Measurements from ENCODE around the gene FRYL. TPM values are rescaled to one million over a fixed set of nuclear protein-coding genes. Genes with fewer than 3 reads are reported as not detected.

The FRYL gene
- total and polyA plus RNA-seq, 12 donors = 16.5 to 64.4 (median 41.1) TPM

DNA sequence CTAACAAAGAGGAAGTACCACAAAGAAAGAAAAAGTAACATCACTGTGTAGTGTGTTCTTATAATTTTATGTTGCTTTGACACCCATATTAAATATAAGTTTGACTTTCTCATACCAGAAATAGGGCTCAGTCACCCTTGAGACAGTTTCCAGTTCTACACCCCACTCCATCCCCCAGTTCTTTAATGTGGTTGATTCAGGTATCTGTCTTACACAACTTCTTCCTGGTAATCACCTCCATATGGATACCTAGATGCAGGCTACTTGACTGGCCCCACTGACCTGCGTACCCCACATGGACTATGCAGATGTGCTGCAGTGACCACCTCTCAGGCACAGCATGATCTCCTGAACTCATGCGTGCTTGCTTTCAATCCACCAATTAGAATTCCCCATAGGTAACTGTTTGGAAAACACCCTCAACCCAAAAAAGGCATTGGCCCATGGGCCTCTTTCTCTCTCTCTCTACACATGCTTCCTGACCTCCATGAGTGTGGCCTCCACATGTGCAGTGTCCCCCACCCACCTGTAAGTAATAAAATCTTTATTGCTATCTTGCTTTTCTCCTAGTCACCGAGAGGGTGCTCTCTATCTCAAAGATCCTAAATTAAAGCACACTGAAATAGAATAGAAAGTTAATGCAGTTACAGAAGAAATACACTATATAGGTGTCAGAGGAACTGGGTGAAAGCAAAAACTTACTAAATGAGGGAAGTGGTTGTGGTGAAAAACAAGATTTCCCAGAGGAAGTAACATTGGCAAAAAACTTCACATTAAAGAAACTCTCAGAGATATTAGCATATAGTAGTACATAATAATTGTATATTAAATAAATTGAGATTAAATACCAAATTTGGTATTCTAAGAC lies 191.6 kb downstream of the FRYL start:
- H3K4me1 ChIP-seq (replicated peaks in 1 of 2) = no peaks in the 10 kb centered on the region
- intact Hi-C loops (cut with DNase I) = loop anchor here (10.0 kb wide), 3 partner anchors 86 to 246 kb away; partner anchors contain the start of gene OCIAD1 (in 1 of the 2)
- H3K27me3 ChIP-seq = no peaks in the 10 kb centered on the region
- peaks cover 0 to 7% of the 10 kb centered on the region in 2 donors for H3K36me3 ChIP-seq (replicated peaks in 1 of 2)
- WGBS, 4 donors = 60 to 74% (median 71%) methylated on average over 3 of the region's 3 CpGs
- H3K9me3 ChIP-seq (replicated peaks in 1 of 3) = no peaks in the 10 kb centered on the region
- TF ChIP-seq POLR2A (IDR thresholded peaks at IDR 0.05) = no peak
- H3K27ac ChIP-seq = no peak overlapping the region
- H3K4me3 ChIP-seq = no peak overlapping the region
- DNase-seq = no peak

DNA sequence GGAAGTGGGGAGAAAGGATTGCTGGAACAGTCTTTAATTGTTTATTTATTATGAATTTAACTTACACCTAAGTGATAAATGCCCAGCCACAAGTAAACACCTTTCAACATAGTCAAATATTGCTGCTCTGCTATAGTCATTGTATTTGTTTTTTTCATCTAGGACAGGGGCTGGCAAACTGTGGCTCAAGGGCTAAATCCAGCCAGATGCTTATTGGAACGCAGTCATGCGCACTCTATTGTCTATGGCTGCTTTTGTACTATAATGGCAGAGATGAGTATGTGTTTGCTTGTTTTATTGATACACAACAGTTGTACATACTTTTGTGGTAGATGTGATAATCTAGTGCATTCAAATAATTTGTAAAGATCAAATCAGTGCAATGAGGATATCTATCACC lies 194.7 kb downstream of the FRYL start:
- Histone ChIP-seq H3K4me1 (replicated peaks in 1 of 2) (no peaks in the 10 kb centered on the region), H3K9me3 (replicated peaks in 1 of 3) (no peaks in the 10 kb centered on the region), H3K27ac (no peak overlapping the region), H3K4me3 (no peak overlapping the region), H3K27me3 (no peaks in the 10 kb centered on the region), H3K36me3 (replicated peaks in 1 of 2) (peaks cover 0 to 7% of the 10 kb centered on the region in 2 donors)
- intact Hi-C loops (cut with DNase I) = loop anchor here (10.0 kb wide), 3 partner anchors 89 to 249 kb away; partner anchors contain the start of gene OCIAD1 (in 1 of the 2)
- no peak for TF ChIP-seq CTCF (IDR thresholded peaks at IDR 0.05)
- no peak for TF ChIP-seq POLR2A (IDR thresholded peaks at IDR 0.05)
- 91 to 100% (median 98%) methylated on average over 2 of the region's 2 CpGs for WGBS, 4 donors
- DNase-seq = no peak

DNA sequence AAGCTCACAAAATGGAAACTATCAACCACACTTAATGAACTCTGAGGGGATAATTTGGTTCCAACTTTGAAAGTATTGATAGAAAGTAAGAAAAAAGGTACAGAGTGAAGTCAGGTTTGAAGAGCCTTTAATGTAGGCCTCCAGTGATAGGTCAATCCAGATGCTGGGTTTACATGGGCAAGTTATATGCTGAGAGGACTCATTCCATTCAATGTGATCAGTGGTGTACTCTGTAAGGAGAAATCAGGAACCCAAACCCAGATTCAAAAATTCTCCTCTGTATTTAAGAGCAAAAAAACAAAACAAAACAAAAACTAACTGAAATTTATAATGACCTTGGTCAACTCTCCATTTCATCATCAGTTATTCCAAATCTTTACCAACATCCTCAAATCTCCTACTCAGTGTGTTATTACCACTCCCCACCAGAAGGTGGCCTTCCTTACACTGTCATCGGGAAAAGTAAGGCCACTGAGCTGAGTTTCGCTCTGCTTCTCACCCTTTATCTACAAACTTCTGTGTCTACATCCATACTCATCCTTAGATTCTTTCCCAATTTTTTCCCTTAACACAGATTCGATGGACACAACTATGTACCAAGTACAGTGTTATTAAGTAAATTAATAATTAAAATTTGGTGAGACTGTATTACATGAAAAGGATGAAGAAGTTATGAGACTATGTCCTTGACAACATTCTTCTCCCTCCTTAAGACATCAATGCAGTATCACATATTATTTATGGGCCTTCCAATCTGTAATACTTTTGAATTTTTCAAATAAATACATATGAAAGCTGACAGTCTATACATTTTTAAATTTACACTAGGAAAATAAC lies 201.7 kb downstream of the FRYL start:
- whole genome bisulfite sequencing, 4 donors = 2 to 8% (median 5%) methylated on average over 3 of the region's 3 CpGs
- H3K27me3 ChIP-seq = no peaks in the 10 kb centered on the region
- TF ChIP-seq POLR2A (IDR thresholded peaks at IDR 0.05) (no peak), CTCF (IDR thresholded peaks at IDR 0.05) (peak; percentile 71 to 98 (median 93))
- DNase-seq = peak; percentile 71 to 87 (median 74)
- H3K4me3 ChIP-seq = no peak overlapping the region
- intact Hi-C loops (cut with DNase I) = loop anchor here (10.0 kb wide), 2 partner anchors 196 to 386 kb away; no protein-coding TSS in a partner anchor
- H3K9me3 ChIP-seq (replicated peaks in 1 of 3) = no peaks in the 10 kb centered on the region
- no peaks in the 10 kb centered on the region for H3K4me1 ChIP-seq (replicated peaks in 1 of 2)
- H3K27ac ChIP-seq = no peak overlapping the region
- peaks cover 0 to 16% of the 10 kb centered on the region in 2 donors for H3K36me3 ChIP-seq (replicated peaks in 1 of 2)

GRCh38 chr4:48575964-48576363 lies 204.1 kb downstream of the FRYL start:
- TF ChIP-seq CTCF (IDR thresholded peaks at IDR 0.05) (no peak), POLR2A (IDR thresholded peaks at IDR 0.05) (no peak)
- DNase-seq = no peak
- 90 to 94% (median 91%) methylated on average over 6 of the region's 6 CpGs for WGBS, 4 donors
- Histone ChIP-seq H3K9me3 (replicated peaks in 1 of 3) (no peaks in the 10 kb centered on the region), H3K27me3 (no peaks in the 10 kb centered on the region), H3K36me3 (replicated peaks in 1 of 2) (peaks cover 0 to 36% of the 10 kb centered on the region in 2 donors), H3K4me1 (replicated peaks in 1 of 2) (peaks cover 0 to 10% of the 10 kb centered on the region in 2 donors), H3K27ac (no peak overlapping the region), H3K4me3 (no peak overlapping the region)
- intact Hi-C loops (cut with DNase I) = loop anchor here (10.0 kb wide), 2 partner anchors 199 to 389 kb away; no protein-coding TSS in a partner anchor

Data from adrenal gland (tissue), 12 donors.